ENCODE measurements around the gene IL5. TPM values are rescaled to one million over a fixed set of nuclear protein-coding genes. Genes with fewer than 3 reads are reported as not detected.

IL5 gene
- total and polyA plus RNA-seq, 2 of the 4 experiments (the other 2 are of a cell fraction) = not detected

- no TSS peak for BruUV-seq (replicated peaks)
- dilution Hi-C loops (cut with HindIII; ENCODE audit: low sequenced_read_pairs, unreplicated experiment) = no loop called here
- Histone ChIP-seq H3K4ac (ENCODE audit: low read depth, low read length) (no peak overlapping the region), H3K27me3 (ENCODE audit: control insufficient read depth, insufficient read depth, low read length) (peaks cover 34% of the 10 kb centered on the region), H4K91ac (ENCODE audit: insufficient read depth, low read depth, low read length) (no peak overlapping the region), H3K14ac (replicated peaks; ENCODE audit: low read depth, low read length) (no peak overlapping the region), H3K56ac (ENCODE audit: extremely low read depth, insufficient read depth, low read length) (no peak overlapping the region), H2AK5ac (ENCODE audit: low read depth, low read length) (no peak overlapping the region), H3K4me1 (ENCODE audit: control insufficient read depth, insufficient read depth, low read length) (no peaks in the 10 kb centered on the region), H3K23ac (ENCODE audit: low read depth, low read length) (no peak overlapping the region), H2BK5ac (ENCODE audit: low read depth, low read length, poor library complexity, severe bottlenecking) (no peak overlapping the region), H4K5ac (ENCODE audit: low read depth, low read length) (no peak overlapping the region), H3K9me1 (ENCODE audit: insufficient read depth, low read length) (no peaks in the 10 kb centered on the region; the same call in 1 of the 2 replicates), H3K79me1 (ENCODE audit: low read depth in 1 of 2, low read length in 2 of 2) (no peaks in the 10 kb centered on the region), H2BK120ac (ENCODE audit: low read depth, low read length) (no peak overlapping the region), H3K36me3 (ENCODE audit: control insufficient read depth, insufficient read depth, low read length) (no peaks in the 10 kb centered on the region), H3K4me3 (ENCODE audit: insufficient read depth, low read depth, low read length) (no peak overlapping the region), H3K9me3 (ENCODE audit: control insufficient read depth, insufficient read depth, low read length) (no peaks in the 10 kb centered on the region), H2AFZ (replicated peaks; ENCODE audit: low read length, poor library complexity) (no peak overlapping the region), H2AK9ac (replicated peaks; ENCODE audit: low read depth, low read length, poor library complexity) (no peak overlapping the region), H3K4me2 (ENCODE audit: low read depth, low read length) (no peak overlapping the region), H4K20me1 (ENCODE audit: insufficient read depth, low read length) (no peaks in the 10 kb centered on the region), H2BK15ac (ENCODE audit: low read depth, low read length) (no peak overlapping the region), H3K18ac (ENCODE audit: low read depth, low read length) (no peak overlapping the region), H4K8ac (ENCODE audit: low read depth in 2 of 2, low read length in 2 of 2) (no peak overlapping the region), H2BK20ac (ENCODE audit: low read depth, low read length) (no peak overlapping the region), H3K27ac (ENCODE audit: insufficient read depth, low read length) (no peak overlapping the region), H3K9ac (ENCODE audit: low read depth, low read length) (no peak overlapping the region)
- TF ChIP-seq CTCF (conservative IDR thresholded peaks at IDR 0.05; ENCODE audit: low read depth, low read length) (no peak), MAZ (IDR thresholded peaks at IDR 0.05; ENCODE audit: borderline replicate concordance, low read depth, low read length) (no peak), FOS (IDR thresholded peaks at IDR 0.05; ENCODE audit: low read depth, low read length) (no peak), BHLHE40 (IDR thresholded peaks at IDR 0.05; ENCODE audit: low read depth, low read length) (no peak), SMC3 (IDR thresholded peaks at IDR 0.05; ENCODE audit: low read depth, low read length) (no peak), USF2 (IDR thresholded peaks at IDR 0.05; ENCODE audit: low read depth, low read length) (no peak), RCOR1 (IDR thresholded peaks at IDR 0.05; ENCODE audit: insufficient replicate concordance, low read length) (no peak), CEBPB (IDR thresholded peaks at IDR 0.05; ENCODE audit: low read depth, low read length) (no peak), MXI1 (IDR thresholded peaks at IDR 0.05; ENCODE audit: borderline replicate concordance, low read depth, low read length) (no peak), NFE2L2 (IDR thresholded peaks at IDR 0.05; ENCODE audit: low read depth, low read length) (no peak)
- ChIA-PET POLR2A (ENCODE audit: unreplicated experiment) (no interaction called here), CTCF (no interaction called here)
- WGBS, 2 experiments (ENCODE audit: extremely low coverage in 2 of 2, insufficient read length in 1 of 2) = 100% methylated on average over 1 of the region's 4 CpGs; no CpG with 5 or more reads in 1 of the 2 experiments
- intact Hi-C loops (cut with micrococcal nuclease) = no loop called here
- in situ Hi-C loops (cut with MboI; ENCODE audit: low sequenced_read_pairs) = no loop called here
- no peak for DNase-seq
- ATAC-seq (ENCODE audit: low read depth) = no peak
Observed at GRCh38 chr5:132539716-132540115, 3.6 kb downstream of the IL5 start.

Measured in IMR-90 (cell line).